ENCODE measurements around the gene NCOA3. TPM values are rescaled to one million over a fixed set of nuclear protein-coding genes. Genes with fewer than 3 reads are reported as not detected.
A peak's percentile ranks its signal among the peaks of the same experiment; 100 is the strongest.
"Not testable (repeated sequence)": the region's sequence is repeated elsewhere in the genome, so short reads cannot be mapped to it uniquely, and the experiment has no call there.

The NCOA3 gene
- total RNA-seq, 4 donors from 2014 or later = 45.1 to 77.8 (median 56.3) TPM

GRCh38 chr20:47461120-47461685 is 40.5 kb upstream of the NCOA3 start:
- Histone ChIP-seq H3K27ac (no peak overlapping the region), H3K4me1 (peaks cover 31% of the 10 kb centered on the region), H3K9me3 (no peaks in the 10 kb centered on the region), H3K27me3 (no peaks in the 10 kb centered on the region), H3K4me3 (no peak overlapping the region), H3K36me3 (no peaks in the 10 kb centered on the region)
- 85% methylated on average over 5 of the region's 5 CpGs for WGBS
- DNase-seq (ENCODE audit: low spot score in 2 of 2) = no peak
- TF ChIP-seq EP300 (IDR thresholded peaks at IDR 0.05) (no peak), CTCF (IDR thresholded peaks at IDR 0.05) (no peak), POLR2A (IDR thresholded peaks at IDR 0.05) (no peak), POLR2AphosphoS5 (IDR thresholded peaks at IDR 0.05) (no peak)

GRCh38 chr20:47461906-47462305 is 39.8 kb upstream of the NCOA3 start:
- 93% methylated on average over 5 of the region's 5 CpGs for WGBS
- H3K9me3 ChIP-seq; H3K27me3 ChIP-seq; H3K27ac ChIP-seq; H3K4me3 ChIP-seq; H3K36me3 ChIP-seq; DNase-seq (ENCODE audit: low spot score in 2 of 2): not testable (repeated sequence)
- H3K4me1 ChIP-seq = peaks cover 27% of the 10 kb centered on the region

GRCh38 chr20:47464380-47465101 is 37.1 kb upstream of the NCOA3 start:
- H3K36me3 ChIP-seq = no peaks in the 10 kb centered on the region
- H3K9me3 ChIP-seq = no peaks in the 10 kb centered on the region
- WGBS = 29% methylated on average over 11 of the region's 11 CpGs
- H3K4me3 ChIP-seq = no peak overlapping the region
- peaks cover 18% of the 10 kb centered on the region for H3K4me1 ChIP-seq
- no peaks in the 10 kb centered on the region for H3K27me3 ChIP-seq
- TF ChIP-seq POLR2A (IDR thresholded peaks at IDR 0.05) = no peak
- TF ChIP-seq POLR2AphosphoS5 (IDR thresholded peaks at IDR 0.05) = peak; percentile 56 to 97 (median 91)
- peak; percentile 27 to 66 for TF ChIP-seq CTCF (IDR thresholded peaks at IDR 0.05)
- peak; percentile 81 to 83 for DNase-seq (ENCODE audit: low spot score in 2 of 2)
- peak overlapping the region; percentile 75 for H3K27ac ChIP-seq

GRCh38 chr20:47465335-47466090 is 36.2 kb upstream of the NCOA3 start:
- WGBS = 94% methylated on average over 16 of the region's 16 CpGs
- Histone ChIP-seq H3K9me3 (no peaks in the 10 kb centered on the region), H3K36me3 (no peaks in the 10 kb centered on the region), H3K27me3 (no peaks in the 10 kb centered on the region), H3K4me1 (peaks cover 18% of the 10 kb centered on the region), H3K4me3 (no peak overlapping the region), H3K27ac (peak overlapping the region; percentile 75)
- TF ChIP-seq POLR2AphosphoS5 (IDR thresholded peaks at IDR 0.05) (no peak), EP300 (IDR thresholded peaks at IDR 0.05) (no peak), POLR2A (IDR thresholded peaks at IDR 0.05) (no peak), CTCF (IDR thresholded peaks at IDR 0.05) (no peak)
- DNase-seq (ENCODE audit: low spot score in 2 of 2) = no peak

GRCh38 chr20:47466213-47466612 is 35.5 kb upstream of the NCOA3 start:
- TF ChIP-seq POLR2A (IDR thresholded peaks at IDR 0.05) = no peak
- no peak for TF ChIP-seq EP300 (IDR thresholded peaks at IDR 0.05)
- TF ChIP-seq POLR2AphosphoS5 (IDR thresholded peaks at IDR 0.05) = no peak
- no peak for TF ChIP-seq CTCF (IDR thresholded peaks at IDR 0.05)
- Histone ChIP-seq H3K9me3 (no peaks in the 10 kb centered on the region), H3K36me3 (no peaks in the 10 kb centered on the region), H3K27ac (no peak overlapping the region), H3K4me3 (no peak overlapping the region), H3K4me1 (peaks cover 18% of the 10 kb centered on the region), H3K27me3 (no peaks in the 10 kb centered on the region)
- 84% methylated on average over 2 of the region's 2 CpGs for WGBS
- DNase-seq (ENCODE audit: low spot score in 2 of 2) = no peak
